HepG2 (cell line): Measurements from ENCODE around the gene ECHDC1. TPM values are rescaled to one million over a fixed set of nuclear protein-coding genes. Genes with fewer than 3 reads are reported as not detected.

Experiments used
- ATAC-seq: fragments of 200-7000 bp; cut with Tn5 transposase; 3 replicates; pipeline ENCODE4 v1.9.1; 2020; ENCODE audit warnings: mild to moderate bottlenecking, moderate library complexity
- BruUV-seq: library from RNA; stranded (reverse); fragments of 400-500 nt; replicated peaks from 2 replicates; lab custom pipeline; 2021; lab: Mats Ljungman, UMichigan
- CTCF ChIA-PET: fragments of 300-600 bp; formaldehyde crosslinking; extraction: SDS; loops from one replicate; lab custom pipeline; 2021; ENCODE audit warnings: low total read pairs, inconsistent platforms, low intra/inter-chr PET ratio; lab: Yijun Ruan, JAX
- POLR2A ChIA-PET: fragments of 350-600 bp; sonication (Branson Sonifier 250); formaldehyde crosslinking; loops from one replicate; lab custom pipeline; 2020; ENCODE audit warnings: antibody characterized with exemption, inconsistent platforms; lab: Yijun Ruan, JAX
- DNase-seq: peaks from one replicate; pipeline ENCODE4 v3.0.0-alpha.2; 2015; ENCODE audit warnings: low spot score
- FAIRE-seq: peaks from 3 replicates; lab custom pipeline; 2011; peaks lifted over from hg19 to GRCh38; lab: Jason Lieb, UNC
- H2AFZ ChIP-seq: one replicate; pipeline ENCODE4 v1.6.1; 2011; ENCODE audit warnings: low read length, inconsistent platforms
- H3K27ac ChIP-seq: fragments of 300-600 bp; 3 replicates; pipeline ENCODE4 v1.8.0; 2011; ENCODE audit warnings: mixed run types, mild to moderate bottlenecking, mixed read lengths, low read length, inconsistent platforms; ENCODE audit not compliant: insufficient read depth; ENCODE audit errors: extremely low read length
- H3K27me3 ChIP-seq, 2 experiments: fragments of 200-600 bp in 1 of 2; 2 replicates in 1 of 2; 3 replicates in 1 of 2; pipeline versions ENCODE4 v1.6.0 to v1.8.0; 2011; ENCODE audit warnings: low read length in 2 of 2, mild to moderate bottlenecking in 2 of 2, moderate library complexity in 2 of 2, inconsistent platforms in 1 of 2; ENCODE audit not compliant: insufficient read depth in 2 of 2, control insufficient read depth in 1 of 2
- H3K36me3 ChIP-seq, 2 experiments: fragments of 200-600 bp in 1 of 2; replicated peaks in 1 of 2; 2 replicates in 1 of 2; 3 replicates in 1 of 2; pipeline versions ENCODE4 v1.5.1 to v1.8.0; 2011; ENCODE audit warnings: low read length in 2 of 2, inconsistent platforms in 1 of 2; ENCODE audit not compliant: insufficient read depth in 2 of 2, control insufficient read depth in 1 of 2
- H3K4me1 ChIP-seq: 2 replicates; pipeline ENCODE4 v1.5.1; 2012; ENCODE audit warnings: low read length, inconsistent platforms; ENCODE audit not compliant: insufficient read depth
- H3K4me2 ChIP-seq: 2 replicates; pipeline ENCODE4 v1.6.0; 2011; ENCODE audit warnings: low read depth, low read length, inconsistent platforms
- H3K4me3 ChIP-seq, 3 experiments: fragments of 200-600 bp in 1 of 3; sonication (generic), shearing (Covaris generic) in 1 of 3; replicated peaks in 1 of 3; 2 replicates each; pipeline ENCODE4 v1.5.1; 2011 to 2016; ENCODE audit warnings: low read length in 3 of 3, inconsistent platforms in 2 of 3, low read depth in 2 of 3, mild to moderate bottlenecking in 2 of 3, control low read depth in 1 of 3, mixed read lengths in 1 of 3; ENCODE audit not compliant: insufficient read depth in 1 of 3
- H3K79me2 ChIP-seq: one replicate; pipeline ENCODE4 v1.6.1; 2011; ENCODE audit warnings: low read length, inconsistent platforms; ENCODE audit not compliant: insufficient read depth
- H3K9ac ChIP-seq: 2 replicates; pipeline ENCODE4 v1.6.0; 2011; ENCODE audit warnings: mild to moderate bottlenecking, low read depth, low read length, inconsistent platforms; ENCODE audit not compliant: insufficient read depth
- H3K9me3 ChIP-seq: 2 replicates; pipeline ENCODE4 v1.5.1; 2012; ENCODE audit warnings: mild to moderate bottlenecking, low read length
- H4K20me1 ChIP-seq: 2 replicates; pipeline ENCODE4 v1.6.0; 2011; ENCODE audit warnings: inconsistent platforms, mild to moderate bottlenecking, low read length, moderate library complexity; ENCODE audit not compliant: insufficient read depth
- ARID3A ChIP-seq: IDR thresholded peaks from 2 replicates; pipeline ENCODE4 v1.6.1; 2012; ENCODE audit warnings: low read depth, low read length, improper control_type of control experiment
- CTCF ChIP-seq: sonication (generic); formaldehyde crosslinking; IDR thresholded peaks from 2 replicates; pipeline ENCODE4 v1.5.0; 2020; ENCODE audit warnings: mild to moderate bottlenecking, missing genetic modification reagents, moderate library complexity
- KDM4B ChIP-seq: sonication (generic); formaldehyde crosslinking; IDR thresholded peaks from 2 replicates; pipeline ENCODE4 v1.4.0; 2020; ENCODE audit warnings: missing genetic modification reagents
- SMC3 ChIP-seq: IDR thresholded peaks from 2 replicates; pipeline ENCODE4 v1.6.1; 2011; ENCODE audit warnings: low read length, improper control_type of control experiment
- STAG1 ChIP-seq: sonication (generic); formaldehyde crosslinking; IDR thresholded peaks from 2 replicates; pipeline ENCODE4 v1.4.0; 2020; ENCODE audit warnings: missing genetic modification reagents
- THRA ChIP-seq: sonication (generic); formaldehyde crosslinking; IDR thresholded peaks from 2 replicates; pipeline ENCODE4 v1.4.0; 2020; ENCODE audit warnings: missing genetic modification reagents, borderline replicate concordance
- ZBTB4 ChIP-seq: sonication (generic); formaldehyde crosslinking; IDR thresholded peaks from 2 replicates; pipeline ENCODE4 v1.4.0; 2020; ENCODE audit warnings: missing genetic modification reagents, mild to moderate bottlenecking, borderline replicate concordance
- ZNF710 ChIP-seq: sonication (generic); formaldehyde crosslinking; IDR thresholded peaks from 2 replicates; pipeline ENCODE4 v1.5.0; 2020; ENCODE audit warnings: mild to moderate bottlenecking, missing genetic modification reagents, borderline replicate concordance
- WGBS: methylation state at CpG from one replicate; pipeline ENCODE4 v1.1.6; 2017; ENCODE audit warnings: low lambda C conversion rate; 5-methylcytosine and 5-hydroxymethylcytosine counted together
- in situ Hi-C: cut with HindIII; loops from 2 replicates; pipeline ENCODE4 v1.10.0; 2017; ENCODE audit warnings: low pct_unique_long_range_greater_than_20kb; ENCODE audit not compliant: extremely low pct_ligation_motif_present
- intact Hi-C: fragments of 100-400 bp; cut with micrococcal nuclease; formaldehyde crosslinking; loops from one replicate; pipeline ENCODE4 v1.10.0; 2022; ENCODE audit not compliant: unreplicated experiment
- polyA plus RNA-seq, 8 experiments: library from polyadenylated mRNA; depleted of rRNA in 3 of 8; stranded (reverse) in 7 of 8; unstranded in 1 of 8; fragments of >200 nt; fragmentation: Illumina TruSeq in 4 of 8; extraction: Trizol in 4 of 8; gene quantifications; 2 replicates each; pipeline versions ENCODE4 v1.2.1 to v1.2.3, GENCODE V29; 2011 to 2016; ENCODE audit warnings: low read depth in 4 of 8, missing spikeins in 1 of 8, mixed read lengths in 1 of 8; ENCODE audit not compliant: insufficient read depth in 1 of 8
- total RNA-seq, 5 experiments: library from RNA; depleted of rRNA; stranded (reverse); fragments of >200 nt; fragmentation: Illumina TruSeq; extraction: Trizol; gene quantifications; 2 replicates each; pipeline ENCODE4 v1.2.3, GENCODE V29; 2016; ENCODE audit warnings: low read depth in 1 of 5

Gene ECHDC1
- total and polyA plus RNA-seq, 2 of the 13 experiments (the other 11 are each of a cell fraction or from before 2014, with no cell fraction given): 32.8 to 98.1 TPM

GRCh38 chr6:127302728-127303660 is 40.4 kb downstream of the ECHDC1 start:
- WGBS: 85% methylated on average over 6 of the region's 6 CpGs

More at GRCh38 chr6:127302728-127303660, 40.4 kb downstream of the ECHDC1 start:
- Histone ChIP-seq H3K4me3 (no peak overlapping the region), H3K79me2 (peaks cover 20% of the 10 kb centered on the region), H3K36me3 (peaks cover 1 to 14% of the 10 kb centered on the region in 2 experiments; a peak in 3 of 5 replicates)
- peak; percentile 25 for DNase-seq
- intact Hi-C loops: loop anchor here (1.0 to 5.0 kb wide), 2 partner anchors 117 to 244 kb away; no protein-coding TSS in a partner anchor
- CTCF ChIA-PET: interaction anchor here (1.8 kb wide), 1 partner anchor 118 kb away, joined by 19 read pairs; no protein-coding TSS in a partner anchor
- no peak; the same call in 2 of the 3 replicates for ATAC-seq
- TF ChIP-seq ARID3A (peak; percentile 98), ZBTB4 (CRISPR knock-in tag) (no peak), KDM4B (CRISPR knock-in tag) (no peak), STAG1 (CRISPR knock-in tag) (peak; percentile 47), THRA (CRISPR knock-in tag) (0 out of 2 replicates have a peak, but pooled peaks have one; percentile 14), ZNF710 (CRISPR knock-in tag) (no peak), CTCF (CRISPR knock-in tag) (peak; percentile 46), SMC3 (peak; percentile 48)
- TF ChIP-seq, all 625 proteins: peak for 5
- Histone ChIP-seq H3K27ac (no peak overlapping the region), H3K9me3 (0 out of 2 replicates have a peak, but pooled peaks cover 1% of the 10 kb centered on the region), H4K20me1 (no peaks in the 10 kb centered on the region; the same call in 1 of the 2 replicates), H3K4me1 (peaks cover 18% of the 10 kb centered on the region), H3K27me3 (no peaks in the 10 kb centered on the region), H3K9ac (no peak overlapping the region), H2AFZ (no peak overlapping the region), H3K4me2 (no peak overlapping the region)
- POLR2A ChIA-PET: no interaction called here
- no TSS peak for BruUV-seq
- in situ Hi-C loops: loop anchor here (10.0 kb wide), 1 partner anchor 122 kb away; no protein-coding TSS in a partner anchor
- no peak for FAIRE-seq
